Measurements from ENCODE around the gene SOBP.
A peak's percentile ranks its signal among the peaks of the same experiment; 100 is the strongest.
"Not testable (repeated sequence)": the region's sequence is repeated elsewhere in the genome, so short reads cannot be mapped to it uniquely, and the experiment has no call there.

SOBP gene

DNA sequence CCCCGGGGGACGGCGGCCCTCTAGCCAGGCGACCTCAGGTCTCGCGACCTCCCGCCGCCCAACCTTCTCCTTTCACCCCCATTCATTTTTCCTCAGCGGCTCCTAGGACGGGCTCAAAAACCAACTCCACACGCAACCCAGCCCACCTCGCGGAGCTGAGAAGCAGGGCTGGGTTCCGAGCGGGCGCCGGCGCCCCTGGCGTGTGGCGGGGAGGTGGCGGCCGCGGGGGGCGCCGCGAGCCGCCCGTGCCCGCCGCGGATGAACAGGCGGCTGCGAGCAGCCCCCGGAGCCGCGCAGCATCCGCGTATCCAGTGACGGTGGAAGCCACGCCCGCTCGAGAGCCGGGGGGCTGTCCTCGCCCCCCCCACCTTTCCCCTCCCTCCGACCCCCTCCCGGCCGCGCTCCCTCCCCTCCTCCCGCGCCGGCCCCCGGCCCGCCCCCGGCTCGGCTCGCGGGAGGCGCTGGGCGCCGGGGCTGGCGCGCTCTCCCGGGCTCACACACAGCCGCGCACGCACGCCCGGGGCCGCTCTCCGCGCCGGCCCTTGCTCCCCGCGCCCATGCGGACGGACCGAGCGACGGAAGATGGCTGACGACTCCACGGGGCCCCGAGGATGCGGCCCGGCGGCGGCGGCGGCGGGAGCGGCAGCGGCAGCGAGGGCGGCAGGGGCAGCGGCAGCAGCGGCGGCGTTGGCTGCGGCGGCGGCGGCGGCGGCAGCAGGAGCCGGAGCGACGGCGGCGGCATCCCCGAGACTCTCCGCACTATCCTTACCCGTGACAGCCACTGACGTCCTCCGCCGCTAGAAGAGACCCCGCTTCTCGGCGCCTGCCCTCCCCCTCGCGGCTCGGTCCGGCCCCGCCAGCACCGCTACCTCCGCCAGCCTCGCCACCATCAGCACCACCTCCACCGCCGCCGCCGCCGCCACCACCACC is at the start of gene SOBP:
SOBP (plus strand) TSS at position 482 of the 930 bp plus-strand sequence. CDS start 500 bp downstream, outside the sequence.
- no peak for DNase-seq (ENCODE audit: low read depth in 2 of 2)

DNA sequence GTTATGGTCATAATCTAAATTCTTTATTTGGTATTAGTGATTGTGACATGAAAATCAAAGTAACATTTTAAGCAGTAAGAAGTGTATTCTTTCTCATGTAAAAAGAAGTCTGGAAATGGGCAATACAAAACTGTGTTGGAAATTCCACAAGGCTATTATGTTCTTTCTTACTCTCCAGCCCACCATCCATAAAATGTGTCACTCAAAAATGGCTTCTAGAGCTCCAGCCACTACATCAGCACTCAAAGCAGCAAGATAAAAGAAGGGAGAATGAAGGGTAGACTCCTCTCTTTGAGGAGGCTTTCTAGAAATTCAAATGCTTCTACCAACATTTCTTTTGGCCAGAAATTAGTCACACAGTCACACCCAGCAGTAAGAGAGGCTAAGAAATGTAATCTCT is 49.0 kb upstream of the SOBP start:
- no peak for DNase-seq (ENCODE audit: low read depth in 2 of 2)

GRCh38 chr6:107441682-107442081 is 48.2 kb upstream of the SOBP start:
- no peak for DNase-seq (ENCODE audit: low read depth in 2 of 2)

DNA sequence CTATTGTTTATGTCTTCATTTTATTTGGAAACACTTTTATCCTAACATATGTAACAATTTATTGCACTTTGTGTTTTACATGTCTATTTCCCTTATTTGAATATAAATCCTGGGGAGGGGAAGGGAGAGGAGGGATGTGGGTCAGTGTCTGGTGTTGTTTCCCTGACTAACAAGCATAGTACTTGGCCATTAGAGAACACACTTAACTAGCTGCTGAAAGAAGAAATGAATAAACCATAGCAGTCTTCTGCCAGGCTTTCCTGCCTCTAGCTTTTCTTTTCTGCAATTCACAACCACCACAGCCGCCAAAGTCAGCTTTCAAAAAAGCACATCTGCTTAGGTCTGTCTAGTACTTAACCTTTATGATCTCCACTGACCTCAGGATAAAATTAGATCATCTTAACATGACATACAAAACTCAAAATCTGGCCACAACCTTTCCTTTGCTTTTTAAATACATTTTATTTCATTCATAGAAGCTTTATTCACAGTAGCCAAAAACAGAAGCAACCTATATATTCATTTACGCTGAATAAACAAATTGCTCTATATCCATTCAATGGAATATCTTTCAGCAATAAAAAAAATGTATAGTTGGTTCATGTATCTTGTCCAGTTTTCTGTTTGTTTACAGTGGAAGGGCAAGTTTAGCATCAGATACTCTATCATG is 46.8 kb upstream of the SOBP start:
- no peak for DNase-seq (ENCODE audit: low read depth in 2 of 2)

- DNase-seq (ENCODE audit: low read depth in 2 of 2) = no peak
These were observed 46.2 kb upstream of the SOBP start for GRCh38 chr6:107443608-107444267.

- no peak for DNase-seq (ENCODE audit: low read depth in 2 of 2)
These were observed 45.6 kb upstream of the SOBP start for GRCh38 chr6:107444277-107444676.

DNA sequence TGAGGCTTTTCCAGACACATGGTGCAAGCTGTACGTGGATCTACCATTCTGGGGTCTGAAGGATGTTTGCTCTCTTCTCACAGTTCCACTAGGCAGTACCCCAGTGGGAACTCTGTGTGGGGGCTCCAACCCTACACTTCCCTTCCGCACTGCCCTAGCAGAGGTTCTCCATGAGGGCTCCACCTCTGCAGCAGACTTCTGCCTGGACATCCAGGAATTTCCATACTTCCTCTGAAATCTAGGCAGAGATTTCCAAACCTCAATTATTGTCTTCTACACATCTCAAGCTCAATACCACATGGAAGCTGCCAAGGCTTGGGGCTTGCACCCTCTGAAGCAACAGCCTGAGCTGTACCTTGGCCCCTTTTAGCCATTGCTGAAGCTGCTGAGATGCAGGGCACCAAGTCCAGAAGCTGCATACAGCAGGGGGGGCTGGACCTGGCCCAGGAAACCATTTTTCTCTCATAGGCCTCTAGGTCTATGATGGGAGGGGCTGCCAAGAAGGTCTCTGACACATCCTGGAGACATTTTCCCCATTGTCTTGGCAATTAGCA is 42.2 kb upstream of the SOBP start:
- no peak for DNase-seq (ENCODE audit: low read depth in 2 of 2)

GRCh38 chr6:107448776-107449175 is 41.1 kb upstream of the SOBP start:
- no peak for DNase-seq (ENCODE audit: low read depth in 2 of 2)

DNA sequence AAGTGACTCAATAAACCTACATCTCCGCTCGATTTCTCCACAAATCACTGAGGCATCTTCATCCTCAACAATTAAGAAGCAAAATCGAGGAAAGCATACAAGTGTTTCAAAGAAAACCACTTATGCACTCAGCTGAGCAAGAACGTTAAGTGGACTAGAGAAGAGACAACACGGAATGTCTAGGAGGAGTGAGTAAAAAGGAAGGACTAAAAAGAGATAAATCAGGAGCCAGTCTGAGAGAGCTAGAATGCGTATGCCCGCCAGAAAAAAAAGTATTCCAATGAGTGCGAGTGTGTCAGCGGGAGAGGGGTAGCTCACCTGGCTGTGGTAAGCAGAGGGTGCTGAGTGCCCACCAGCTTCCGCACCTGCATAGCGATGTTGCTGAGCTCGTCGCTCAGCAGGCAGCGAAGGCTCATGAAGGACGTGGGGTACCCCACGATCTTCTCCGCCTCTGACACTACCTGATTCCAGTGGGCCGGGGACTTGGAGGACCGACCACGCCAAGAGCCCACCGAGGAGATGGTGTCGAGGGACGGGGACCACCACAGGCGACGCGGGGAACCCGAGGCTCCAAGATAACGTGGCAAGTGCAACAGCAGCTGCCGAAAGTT is 31.1 kb upstream of the SOBP start:
- DNase-seq (ENCODE audit: low read depth in 2 of 2) = peak; percentile 4 to 6

- peak; percentile 98 to 99 for DNase-seq (ENCODE audit: low read depth in 2 of 2)
These were observed 30.4 kb upstream of the SOBP start, which contains the start of gene PDSS2 for GRCh38 chr6:107459283-107460082. Gene PDSS2 (minus strand): TSS chr6:107459564. CDS start chr6:107459285, 279 bp downstream.

DNA sequence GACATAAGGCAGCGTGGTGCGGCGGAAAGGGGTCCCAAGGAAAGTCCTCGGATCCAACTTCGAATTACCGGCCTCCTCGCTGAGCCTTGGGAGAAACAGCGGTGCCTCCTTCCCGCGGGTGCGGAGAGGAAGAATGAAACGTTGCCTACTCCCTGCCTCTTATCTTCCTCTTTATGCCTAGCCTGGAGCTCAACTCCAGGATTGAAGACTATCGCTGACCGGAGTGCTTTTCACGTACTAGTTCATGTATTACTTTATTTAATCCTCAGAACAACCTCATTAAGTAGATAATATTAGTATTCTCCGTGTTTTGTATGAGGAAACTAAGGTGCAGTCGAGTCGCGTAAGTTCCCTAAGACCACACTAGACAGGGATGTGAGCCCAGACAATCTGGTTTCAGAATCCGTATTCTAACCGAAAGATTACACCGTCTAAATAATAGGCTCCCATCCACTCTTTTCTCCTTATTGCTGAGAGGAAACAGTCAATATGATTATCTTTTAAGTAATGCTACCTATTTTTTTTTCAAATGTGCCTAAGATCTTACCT is 29.8 kb upstream of the SOBP start:
- DNase-seq (ENCODE audit: low read depth in 2 of 2) = no peak

- no peak for DNase-seq (ENCODE audit: low read depth in 2 of 2)
These were observed 23.9 kb upstream of the SOBP start for GRCh38 chr6:107466062-107466461.

DNA sequence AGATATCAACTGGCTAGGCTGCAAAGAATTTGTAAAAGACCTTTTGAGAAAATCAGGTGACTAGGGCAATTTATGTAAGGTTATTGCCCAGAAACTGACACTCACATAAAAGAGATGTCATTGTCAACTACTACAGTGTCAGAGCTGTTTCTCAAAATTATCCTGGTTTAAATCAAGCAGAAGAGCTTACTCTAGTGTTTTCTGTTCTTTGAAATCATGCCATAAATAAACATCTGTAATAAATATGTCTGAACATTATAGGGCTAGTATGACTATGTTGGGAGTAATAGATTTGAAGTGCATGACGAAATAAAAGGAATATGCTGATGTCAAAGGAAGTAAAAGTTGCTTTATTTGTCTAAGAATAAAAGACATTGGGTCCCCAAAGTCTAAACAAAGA is 19.6 kb upstream of the SOBP start:
- DNase-seq (ENCODE audit: low read depth in 2 of 2) = no peak

DNA sequence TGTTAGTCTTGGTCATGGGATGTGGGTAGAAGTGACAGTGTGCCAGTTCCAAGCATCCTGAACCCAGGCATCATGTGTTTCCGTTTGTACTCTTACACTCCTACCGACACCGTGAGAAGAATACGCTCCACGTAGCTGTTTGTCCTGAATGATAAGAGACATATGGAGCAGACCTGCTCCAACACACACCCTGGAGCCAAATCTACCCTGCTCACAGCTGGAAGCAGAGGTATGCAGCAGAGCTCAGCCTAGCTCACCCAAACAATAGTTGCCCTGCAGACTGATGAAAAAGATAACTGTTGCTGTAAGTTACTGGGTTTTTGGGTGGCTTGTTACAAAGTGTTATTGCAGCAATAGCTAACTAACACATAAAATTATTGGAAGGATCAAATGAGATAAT is 16.3 kb upstream of the SOBP start:
- no peak for DNase-seq (ENCODE audit: low read depth in 2 of 2)

GRCh38 chr6:107475360-107475759 is 14.6 kb upstream of the SOBP start:
- DNase-seq (ENCODE audit: low read depth in 2 of 2) = not testable (repeated sequence)

DNA sequence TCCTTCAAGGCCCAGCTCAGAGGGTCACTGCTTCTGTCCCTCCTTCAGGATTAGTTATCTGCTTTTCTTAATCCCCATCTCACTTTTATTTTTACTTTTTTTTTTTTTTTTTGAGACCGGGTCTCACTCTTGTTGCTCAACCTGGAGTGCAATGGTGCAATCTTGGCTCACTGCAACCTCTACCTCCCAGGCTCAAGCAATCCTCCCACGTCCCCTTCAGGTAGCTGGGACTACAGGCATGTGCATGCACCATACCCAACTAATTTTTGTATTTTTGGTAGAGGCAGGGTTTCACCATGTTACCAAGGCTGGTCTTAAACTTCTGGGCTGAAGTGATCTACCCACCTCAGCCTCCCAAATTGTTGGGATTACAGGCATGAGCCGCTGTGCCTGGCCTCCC is 14.1 kb upstream of the SOBP start:
- DNase-seq (ENCODE audit: low read depth in 2 of 2) = not testable (repeated sequence)

DNA sequence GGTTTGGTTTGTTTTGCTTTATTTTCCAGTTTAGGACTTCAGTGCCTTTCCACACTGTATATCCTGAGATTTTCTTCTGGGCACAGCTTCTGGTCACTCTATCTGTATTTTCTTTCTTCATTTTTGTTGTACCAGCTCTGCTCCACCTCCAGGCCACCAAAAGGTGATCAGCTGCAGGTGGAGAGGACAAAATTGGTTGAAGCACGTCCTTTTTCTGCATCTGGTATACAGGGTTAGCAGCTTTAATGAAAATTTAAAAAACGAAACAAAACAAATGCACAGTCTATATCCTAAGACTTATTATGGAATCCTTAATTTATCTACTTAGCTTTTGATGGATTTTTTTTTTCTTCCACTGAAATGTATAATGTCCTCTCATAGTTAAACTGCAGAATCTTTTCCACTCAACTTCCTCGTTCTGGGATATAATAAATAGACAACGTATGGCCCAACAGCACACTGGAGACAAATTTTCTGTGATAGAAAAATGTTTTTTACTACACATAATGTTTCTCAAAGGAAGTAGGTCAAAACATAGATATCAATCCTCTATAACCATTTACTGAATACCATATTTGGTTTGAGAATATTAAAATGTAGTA is 10.7 kb upstream of the SOBP start:
- no peak for DNase-seq (ENCODE audit: low read depth in 2 of 2)

- DNase-seq (ENCODE audit: low read depth in 2 of 2) = no peak
These were observed 4.8 kb upstream of the SOBP start for GRCh38 chr6:107485157-107485556.

GRCh38 chr6:107488174-107488874 is 1.6 kb upstream of the SOBP start:
- DNase-seq (ENCODE audit: low read depth in 2 of 2) = no peak

Data from stimulated activated CD8-positive, alpha-beta memory T cell treated with anti-CD3 and anti-CD28 coated beads, Interleukin-15, amount 100 ng/mL, for 48 hours (primary cell).